GM23338 (cell line): ENCODE data around the gene ZNF783. TPM values are rescaled to one million over a fixed set of nuclear protein-coding genes. Genes with fewer than 3 reads are reported as not detected.

Source experiments
- ATAC-seq: fragments of 200-7000 bp; cut with Tn5 transposase; 3 replicates; pipeline ENCODE4 v1.9.1; 2020
- DNase-seq: peaks from one replicate; pipeline ENCODE4 v3.0.0-alpha.2; 2015; ENCODE audit warnings: low spot score
- H2AFZ ChIP-seq: fragments of 200-600 bp; sonication (generic); 2 replicates; pipeline ENCODE4 v1.8.0; 2016; ENCODE audit warnings: antibody characterized with exemption, mild to moderate bottlenecking, moderate library complexity
- H3F3A ChIP-seq: fragments of 200-600 bp; sonication (generic); replicated peaks from 2 replicates; pipeline ENCODE4 v1.8.0; 2017; ENCODE audit warnings: antibody characterized with exemption, mixed run types, low read depth
- H3K27ac ChIP-seq: fragments of 200-600 bp; sonication (generic); 2 replicates; pipeline ENCODE4 v1.6.1; 2016; ENCODE audit warnings: low read depth
- H3K27me3 ChIP-seq: fragments of 200-600 bp; sonication (generic); 2 replicates; pipeline ENCODE4 v1.8.0; 2016; ENCODE audit warnings: mild to moderate bottlenecking, mixed run types, moderate library complexity; ENCODE audit not compliant: insufficient read depth
- H3K36me3 ChIP-seq: fragments of 200-600 bp; sonication (generic); 2 replicates; pipeline ENCODE4 v1.8.0; 2016; ENCODE audit warnings: mild to moderate bottlenecking; ENCODE audit not compliant: insufficient read depth
- H3K4me1 ChIP-seq: fragments of 200-600 bp; sonication (generic); 2 replicates; pipeline ENCODE4 v1.8.0; 2016; ENCODE audit warnings: mild to moderate bottlenecking, moderate library complexity; ENCODE audit not compliant: insufficient read depth
- H3K4me2 ChIP-seq: fragments of 200-600 bp; sonication (generic); 2 replicates; pipeline ENCODE4 v1.7.1; 2017; ENCODE audit warnings: mixed run types
- H3K4me3 ChIP-seq: fragments of 200-600 bp; sonication (generic); 2 replicates; pipeline ENCODE4 v1.6.1; 2016; ENCODE audit warnings: mixed run types
- H3K79me2 ChIP-seq: fragments of 200-600 bp; sonication (generic); replicated peaks from 2 replicates; pipeline ENCODE4 v1.8.0; 2017; ENCODE audit warnings: mild to moderate bottlenecking; ENCODE audit not compliant: insufficient read depth
- H3K9me2 ChIP-seq: fragments of 200-600 bp; sonication (generic); 2 replicates; pipeline ENCODE4 v1.8.0; 2017; ENCODE audit not compliant: insufficient read depth
- H4K20me1 ChIP-seq: fragments of 200-600 bp; sonication (generic); replicated peaks from 2 replicates; pipeline ENCODE4 v1.8.0; 2017; ENCODE audit warnings: mild to moderate bottlenecking; ENCODE audit not compliant: insufficient read depth
- H3K27ac Mint-ChIP-seq: 2 replicates; pipeline ENCODE4 v1.8.0; 2020; ENCODE audit warnings: inconsistent platforms, mild to moderate bottlenecking, moderate library complexity, mixed read lengths
- H3K27me3 Mint-ChIP-seq: 3 replicates; pipeline ENCODE4 v1.8.0; 2022; ENCODE audit warnings: low read depth, mild to moderate bottlenecking, moderate library complexity, mixed read lengths, inconsistent platforms; ENCODE audit not compliant: insufficient read depth, poor library complexity
- H3K36me3 Mint-ChIP-seq: 3 replicates; pipeline ENCODE4 v1.8.0; 2021; ENCODE audit warnings: low read depth, mild to moderate bottlenecking, inconsistent platforms, moderate library complexity, mixed read lengths
- H3K4me1 Mint-ChIP-seq: 3 replicates; pipeline ENCODE4 v1.8.0; 2020; ENCODE audit warnings: mild to moderate bottlenecking, inconsistent platforms, mixed read lengths
- H3K4me3 Mint-ChIP-seq: 3 replicates; pipeline ENCODE4 v1.8.0; 2021; ENCODE audit warnings: moderate library complexity, mild to moderate bottlenecking, inconsistent platforms, mixed read lengths
- H3K9me3 Mint-ChIP-seq: 3 replicates; pipeline ENCODE4 v1.8.0; 2020; ENCODE audit warnings: moderate library complexity, mild to moderate bottlenecking, inconsistent platforms, mixed read lengths
- CREB1 ChIP-seq: fragments of 250-450 bp; sonication (Bioruptor Pico); IDR thresholded peaks from 2 replicates; pipeline ENCODE4 v1.5.0; 2020; ENCODE audit warnings: low read depth, mild to moderate bottlenecking, moderate library complexity
- EZH2 ChIP-seq: fragments of 200-600 bp; sonication (generic); IDR thresholded peaks from one replicate; pipeline ENCODE4 v1.8.0; 2017; ENCODE audit warnings: antibody characterized with exemption, mild to moderate bottlenecking, low read depth; ENCODE audit not compliant: unreplicated experiment
- EZH2phosphoT487 ChIP-seq: fragments of 200-600 bp; sonication (generic); IDR thresholded peaks from one replicate; pipeline ENCODE4 v1.8.1; 2018; ENCODE audit warnings: antibody characterized with exemption; ENCODE audit not compliant: unreplicated experiment
- JUNB ChIP-seq: IDR thresholded peaks from one replicate; pipeline ENCODE4 v1.6.1; 2016; ENCODE audit warnings: antibody characterized with exemption; ENCODE audit not compliant: unreplicated experiment
- NANOG ChIP-seq: IDR thresholded peaks from 2 replicates; pipeline ENCODE4 v1.6.1; 2016; ENCODE audit warnings: antibody characterized with exemption, borderline replicate concordance
- POLR2AphosphoS5 ChIP-seq: IDR thresholded peaks from 2 replicates; pipeline ENCODE4 v1.6.1; 2016; ENCODE audit warnings: antibody characterized with exemption, low read depth
- STAT1 ChIP-seq: IDR thresholded peaks from one replicate; pipeline ENCODE4 v1.6.1; 2016; ENCODE audit warnings: antibody characterized with exemption; ENCODE audit not compliant: unreplicated experiment
- ZNF114 ChIP-seq: fragments of 250-450 bp; sonication (Bioruptor Pico); IDR thresholded peaks from 2 replicates; pipeline ENCODE4 v1.5.0; 2020; ENCODE audit warnings: mild to moderate bottlenecking, moderate library complexity
- ZNF331 ChIP-seq: fragments of 250-450 bp; sonication (Bioruptor Pico); IDR thresholded peaks from 2 replicates; pipeline ENCODE4 v1.5.0; 2020; ENCODE audit warnings: low read depth, mild to moderate bottlenecking, moderate library complexity
- polyA plus RNA-seq: library from polyadenylated mRNA; unstranded; fragments of >200 nt; fragmentation: Nextera tagmentation; extraction: Ambion mirVana; gene quantifications from 2 replicates; pipeline ENCODE4 v1.2.1, GENCODE V29; 2016
- total RNA-seq: library from RNA; depleted of rRNA; stranded (reverse); fragments of >200 nt; shearing (Covaris generic); gene quantifications from 2 replicates; pipeline ENCODE4 v1.2.3, GENCODE V29; 2014
- TF ChIP-seq, protein P1 (sequence below): IDR thresholded peaks from one replicate; pipeline ENCODE4 v1.6.1; 2018; ENCODE audit warnings: antibody characterized with exemption; ENCODE audit not compliant: unreplicated experiment
- TF ChIP-seq, protein P2 (sequence below): IDR thresholded peaks from 2 replicates; pipeline ENCODE4 v1.6.1; 2016; ENCODE audit warnings: antibody characterized with exemption
- TF ChIP-seq, protein P3 (sequence below), 2 experiments: fragments of 200-600 bp in 1 of 2; sonication (generic) in 1 of 2; conservative IDR thresholded peaks; 2 replicates each; pipeline versions ENCODE4 v1.5.1 to v1.6.1; 2016 to 2017; ENCODE audit warnings: antibody characterized with exemption in 2 of 2, low read depth in 2 of 2, mild to moderate bottlenecking in 2 of 2, moderate library complexity in 1 of 2
- TF ChIP-seq, protein P4 (sequence below): fragments of 250-450 bp; sonication (Bioruptor Pico); IDR thresholded peaks from 2 replicates; pipeline ENCODE4 v1.5.0; 2020; ENCODE audit warnings: mild to moderate bottlenecking, moderate library complexity

ZNF783 gene
- total and polyA plus RNA-seq, 2 experiments from 2014 or later: 2.1 to 9.0 TPM

DNA sequence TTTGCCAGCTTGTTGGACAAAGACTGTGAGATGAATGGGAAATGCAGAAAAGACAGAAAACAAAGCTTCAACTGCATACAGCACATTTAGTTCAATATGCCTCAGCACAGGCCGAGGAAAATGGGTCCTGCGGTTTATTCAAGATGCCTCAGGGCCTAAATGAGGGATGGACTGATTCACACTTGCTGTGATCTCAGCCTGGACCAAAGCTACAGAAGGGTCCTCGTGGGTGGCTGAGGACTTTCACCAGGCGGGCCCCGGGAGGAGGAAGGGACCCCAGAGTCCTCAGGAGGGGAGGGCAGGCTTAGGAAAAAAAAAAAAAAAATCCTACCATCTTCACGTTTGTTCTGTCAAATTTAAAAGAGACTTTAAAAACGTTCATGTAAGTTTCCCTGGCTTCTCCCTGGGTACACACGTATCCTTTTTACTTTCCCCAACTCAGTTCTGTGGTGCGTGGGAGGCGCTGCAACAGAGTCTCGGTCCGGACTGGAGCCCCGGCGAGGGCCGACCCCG, 624 bp upstream of the ZNF783 start:
- 0 out of 2 replicates have a peak, but pooled peaks cover 5% of the 10 kb centered on the region for H3K79me2 ChIP-seq
- peaks cover 18% of the 10 kb centered on the region for H3K27me3 ChIP-seq
- H3K27ac Mint-ChIP-seq: no peak overlapping the region
- peak overlapping the region; percentile 68 for H3K4me3 ChIP-seq
- peaks cover 3% of the 10 kb centered on the region; the same call in 2 of the 3 replicates for H3K4me1 Mint-ChIP-seq
- peaks cover 13% of the 10 kb centered on the region for H3K27me3 Mint-ChIP-seq
- H2AFZ ChIP-seq: peak overlapping the region; percentile 100
- peaks cover 5% of the 10 kb centered on the region; the same call in 1 of the 2 replicates for H3F3A ChIP-seq
- H3K9me2 ChIP-seq: no peaks in the 10 kb centered on the region
- no peak for TF ChIP-seq ZNF114 (CRISPR knock-in tag)
- no peak for TF ChIP-seq EZH2
- TF ChIP-seq, protein P1, sequence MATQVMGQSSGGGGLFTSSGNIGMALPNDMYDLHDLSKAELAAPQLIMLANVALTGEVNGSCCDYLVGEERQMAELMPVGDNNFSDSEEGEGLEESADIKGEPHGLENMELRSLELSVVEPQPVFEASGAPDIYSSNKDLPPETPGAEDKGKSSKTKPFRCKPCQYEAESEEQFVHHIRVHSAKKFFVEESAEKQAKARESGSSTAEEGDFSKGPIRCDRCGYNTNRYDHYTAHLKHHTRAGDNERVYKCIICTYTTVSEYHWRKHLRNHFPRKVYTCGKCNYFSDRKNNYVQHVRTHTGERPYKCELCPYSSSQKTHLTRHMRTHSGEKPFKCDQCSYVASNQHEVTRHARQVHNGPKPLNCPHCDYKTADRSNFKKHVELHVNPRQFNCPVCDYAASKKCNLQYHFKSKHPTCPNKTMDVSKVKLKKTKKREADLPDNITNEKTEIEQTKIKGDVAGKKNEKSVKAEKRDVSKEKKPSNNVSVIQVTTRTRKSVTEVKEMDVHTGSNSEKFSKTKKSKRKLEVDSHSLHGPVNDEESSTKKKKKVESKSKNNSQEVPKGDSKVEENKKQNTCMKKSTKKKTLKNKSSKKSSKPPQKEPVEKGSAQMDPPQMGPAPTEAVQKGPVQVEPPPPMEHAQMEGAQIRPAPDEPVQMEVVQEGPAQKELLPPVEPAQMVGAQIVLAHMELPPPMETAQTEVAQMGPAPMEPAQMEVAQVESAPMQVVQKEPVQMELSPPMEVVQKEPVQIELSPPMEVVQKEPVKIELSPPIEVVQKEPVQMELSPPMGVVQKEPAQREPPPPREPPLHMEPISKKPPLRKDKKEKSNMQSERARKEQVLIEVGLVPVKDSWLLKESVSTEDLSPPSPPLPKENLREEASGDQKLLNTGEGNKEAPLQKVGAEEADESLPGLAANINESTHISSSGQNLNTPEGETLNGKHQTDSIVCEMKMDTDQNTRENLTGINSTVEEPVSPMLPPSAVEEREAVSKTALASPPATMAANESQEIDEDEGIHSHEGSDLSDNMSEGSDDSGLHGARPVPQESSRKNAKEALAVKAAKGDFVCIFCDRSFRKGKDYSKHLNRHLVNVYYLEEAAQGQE: no peak
- no peak for TF ChIP-seq JUNB
- TF ChIP-seq, protein P2, sequence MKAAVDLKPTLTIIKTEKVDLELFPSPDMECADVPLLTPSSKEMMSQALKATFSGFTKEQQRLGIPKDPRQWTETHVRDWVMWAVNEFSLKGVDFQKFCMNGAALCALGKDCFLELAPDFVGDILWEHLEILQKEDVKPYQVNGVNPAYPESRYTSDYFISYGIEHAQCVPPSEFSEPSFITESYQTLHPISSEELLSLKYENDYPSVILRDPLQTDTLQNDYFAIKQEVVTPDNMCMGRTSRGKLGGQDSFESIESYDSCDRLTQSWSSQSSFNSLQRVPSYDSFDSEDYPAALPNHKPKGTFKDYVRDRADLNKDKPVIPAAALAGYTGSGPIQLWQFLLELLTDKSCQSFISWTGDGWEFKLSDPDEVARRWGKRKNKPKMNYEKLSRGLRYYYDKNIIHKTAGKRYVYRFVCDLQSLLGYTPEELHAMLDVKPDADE: no peak
- TF ChIP-seq, protein P3, sequence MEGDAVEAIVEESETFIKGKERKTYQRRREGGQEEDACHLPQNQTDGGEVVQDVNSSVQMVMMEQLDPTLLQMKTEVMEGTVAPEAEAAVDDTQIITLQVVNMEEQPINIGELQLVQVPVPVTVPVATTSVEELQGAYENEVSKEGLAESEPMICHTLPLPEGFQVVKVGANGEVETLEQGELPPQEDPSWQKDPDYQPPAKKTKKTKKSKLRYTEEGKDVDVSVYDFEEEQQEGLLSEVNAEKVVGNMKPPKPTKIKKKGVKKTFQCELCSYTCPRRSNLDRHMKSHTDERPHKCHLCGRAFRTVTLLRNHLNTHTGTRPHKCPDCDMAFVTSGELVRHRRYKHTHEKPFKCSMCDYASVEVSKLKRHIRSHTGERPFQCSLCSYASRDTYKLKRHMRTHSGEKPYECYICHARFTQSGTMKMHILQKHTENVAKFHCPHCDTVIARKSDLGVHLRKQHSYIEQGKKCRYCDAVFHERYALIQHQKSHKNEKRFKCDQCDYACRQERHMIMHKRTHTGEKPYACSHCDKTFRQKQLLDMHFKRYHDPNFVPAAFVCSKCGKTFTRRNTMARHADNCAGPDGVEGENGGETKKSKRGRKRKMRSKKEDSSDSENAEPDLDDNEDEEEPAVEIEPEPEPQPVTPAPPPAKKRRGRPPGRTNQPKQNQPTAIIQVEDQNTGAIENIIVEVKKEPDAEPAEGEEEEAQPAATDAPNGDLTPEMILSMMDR (conservative IDR thresholded peaks at IDR 0.05; ENCODE audit: low read depth in 2 of 2): no peak
- no peak for TF ChIP-seq NANOG
- no peak for TF ChIP-seq POLR2AphosphoS5
- TF ChIP-seq, protein P4, sequence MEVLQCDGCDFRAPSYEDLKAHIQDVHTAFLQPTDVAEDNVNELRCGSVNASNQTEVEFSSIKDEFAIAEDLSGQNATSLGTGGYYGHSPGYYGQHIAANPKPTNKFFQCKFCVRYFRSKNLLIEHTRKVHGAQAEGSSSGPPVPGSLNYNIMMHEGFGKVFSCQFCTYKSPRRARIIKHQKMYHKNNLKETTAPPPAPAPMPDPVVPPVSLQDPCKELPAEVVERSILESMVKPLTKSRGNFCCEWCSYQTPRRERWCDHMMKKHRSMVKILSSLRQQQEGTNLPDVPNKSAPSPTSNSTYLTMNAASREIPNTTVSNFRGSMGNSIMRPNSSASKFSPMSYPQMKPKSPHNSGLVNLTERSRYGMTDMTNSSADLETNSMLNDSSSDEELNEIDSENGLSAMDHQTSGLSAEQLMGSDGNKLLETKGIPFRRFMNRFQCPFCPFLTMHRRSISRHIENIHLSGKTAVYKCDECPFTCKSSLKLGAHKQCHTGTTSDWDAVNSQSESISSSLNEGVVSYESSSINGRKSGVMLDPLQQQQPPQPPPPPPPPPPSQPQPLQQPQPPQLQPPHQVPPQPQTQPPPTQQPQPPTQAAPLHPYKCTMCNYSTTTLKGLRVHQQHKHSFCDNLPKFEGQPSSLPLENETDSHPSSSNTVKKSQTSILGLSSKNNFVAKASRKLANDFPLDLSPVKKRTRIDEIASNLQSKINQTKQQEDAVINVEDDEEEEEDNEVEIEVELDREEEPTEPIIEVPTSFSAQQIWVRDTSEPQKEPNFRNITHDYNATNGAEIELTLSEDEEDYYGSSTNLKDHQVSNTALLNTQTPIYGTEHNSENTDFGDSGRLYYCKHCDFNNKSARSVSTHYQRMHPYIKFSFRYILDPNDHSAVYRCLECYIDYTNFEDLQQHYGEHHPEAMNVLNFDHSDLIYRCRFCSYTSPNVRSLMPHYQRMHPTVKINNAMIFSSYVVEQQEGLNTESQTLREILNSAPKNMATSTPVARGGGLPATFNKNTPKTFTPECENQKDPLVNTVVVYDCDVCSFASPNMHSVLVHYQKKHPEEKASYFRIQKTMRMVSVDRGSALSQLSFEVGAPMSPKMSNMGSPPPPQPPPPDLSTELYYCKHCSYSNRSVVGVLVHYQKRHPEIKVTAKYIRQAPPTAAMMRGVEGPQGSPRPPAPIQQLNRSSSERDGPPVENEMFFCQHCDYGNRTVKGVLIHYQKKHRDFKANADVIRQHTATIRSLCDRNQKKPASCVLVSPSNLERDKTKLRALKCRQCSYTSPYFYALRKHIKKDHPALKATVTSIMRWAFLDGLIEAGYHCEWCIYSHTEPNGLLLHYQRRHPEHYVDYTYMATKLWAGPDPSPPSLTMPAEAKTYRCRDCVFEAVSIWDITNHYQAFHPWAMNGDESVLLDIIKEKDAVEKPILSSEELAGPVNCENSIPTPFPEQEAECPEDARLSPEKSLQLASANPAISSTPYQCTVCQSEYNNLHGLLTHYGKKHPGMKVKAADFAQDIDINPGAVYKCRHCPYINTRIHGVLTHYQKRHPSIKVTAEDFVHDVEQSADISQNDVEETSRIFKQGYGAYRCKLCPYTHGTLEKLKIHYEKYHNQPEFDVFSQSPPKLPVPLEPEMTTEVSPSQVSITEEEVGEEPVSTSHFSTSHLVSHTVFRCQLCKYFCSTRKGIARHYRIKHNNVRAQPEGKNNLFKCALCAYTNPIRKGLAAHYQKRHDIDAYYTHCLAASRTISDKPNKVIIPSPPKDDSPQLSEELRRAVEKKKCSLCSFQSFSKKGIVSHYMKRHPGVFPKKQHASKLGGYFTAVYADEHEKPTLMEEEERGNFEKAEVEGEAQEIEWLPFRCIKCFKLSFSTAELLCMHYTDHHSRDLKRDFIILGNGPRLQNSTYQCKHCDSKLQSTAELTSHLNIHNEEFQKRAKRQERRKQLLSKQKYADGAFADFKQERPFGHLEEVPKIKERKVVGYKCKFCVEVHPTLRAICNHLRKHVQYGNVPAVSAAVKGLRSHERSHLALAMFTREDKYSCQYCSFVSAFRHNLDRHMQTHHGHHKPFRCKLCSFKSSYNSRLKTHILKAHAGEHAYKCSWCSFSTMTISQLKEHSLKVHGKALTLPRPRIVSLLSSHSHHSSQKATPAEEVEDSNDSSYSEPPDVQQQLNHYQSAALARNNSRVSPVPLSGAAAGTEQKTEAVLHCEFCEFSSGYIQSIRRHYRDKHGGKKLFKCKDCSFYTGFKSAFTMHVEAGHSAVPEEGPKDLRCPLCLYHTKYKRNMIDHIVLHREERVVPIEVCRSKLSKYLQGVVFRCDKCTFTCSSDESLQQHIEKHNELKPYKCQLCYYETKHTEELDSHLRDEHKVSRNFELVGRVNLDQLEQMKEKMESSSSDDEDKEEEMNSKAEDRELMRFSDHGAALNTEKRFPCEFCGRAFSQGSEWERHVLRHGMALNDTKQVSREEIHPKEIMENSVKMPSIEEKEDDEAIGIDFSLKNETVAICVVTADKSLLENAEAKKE (CRISPR knock-in tag): no peak
- no peak for TF ChIP-seq CREB1
- TF ChIP-seq EZH2phosphoT487: no peak
- no peak for TF ChIP-seq ZNF331
- no peak for TF ChIP-seq STAT1
- H4K20me1 ChIP-seq: no peaks in the 10 kb centered on the region
- DNase-seq (peak; percentile 38), ATAC-seq (peak; percentile 11)
- no peaks in the 10 kb centered on the region; the same call in 1 of the 2 replicates for H3K4me1 ChIP-seq
- peak overlapping the region; percentile 86 for H3K4me2 ChIP-seq
- H3K4me3 Mint-ChIP-seq: peak overlapping the region; percentile 82
- H3K36me3 Mint-ChIP-seq: peaks cover 14% of the 10 kb centered on the region; the same call in 2 of the 3 replicates
- no peaks in the 10 kb centered on the region for H3K36me3 ChIP-seq
- no peaks in the 10 kb centered on the region for H3K9me3 Mint-ChIP-seq
- H3K27ac ChIP-seq: no peak overlapping the region
